HL-60 (cell line): Measurements from ENCODE around the gene MSGN1.

Experiments used
- DNase-seq, 2 experiments: peaks; one replicate each; pipeline ENCODE4 v3.0.0-alpha.2; 2010 to 2020; ENCODE audit warnings: low read depth in 1 of 2, low spot score in 1 of 2
- H3K27ac ChIP-seq: fragments of 250-450 bp; sonication (Bioruptor Pico); replicated peaks from 2 replicates; pipeline ENCODE4 v1.5.1; 2020; ENCODE audit warnings: mild to moderate bottlenecking, moderate library complexity
- H3K27me3 ChIP-seq: fragments of 250-450 bp; sonication (Bioruptor Pico); 2 replicates; pipeline ENCODE4 v1.5.1; 2021; ENCODE audit warnings: mild to moderate bottlenecking, moderate library complexity; ENCODE audit not compliant: insufficient read depth, poor library complexity, severe bottlenecking
- H3K4me3 ChIP-seq: replicated peaks from 2 replicates; pipeline ENCODE4 v1.5.1; 2011; ENCODE audit warnings: mild to moderate bottlenecking, control low read depth, low read length; ENCODE audit not compliant: insufficient read depth
- CTCF ChIP-seq: IDR thresholded peaks from one replicate; pipeline ENCODE4 v1.5.1; 2011; ENCODE audit warnings: low read length, control low read depth, inconsistent platforms; ENCODE audit not compliant: insufficient read depth
- GABPA ChIP-seq: IDR thresholded peaks from 2 replicates; pipeline ENCODE4 v1.6.1; 2012; ENCODE audit warnings: low read depth
- POLR2AphosphoS5 ChIP-seq: IDR thresholded peaks from 2 replicates; pipeline ENCODE4 v1.6.1; 2012; ENCODE audit warnings: low read depth
- REST ChIP-seq: IDR thresholded peaks from 2 replicates; pipeline ENCODE4 v1.6.1; 2012; ENCODE audit warnings: low read depth; ENCODE audit not compliant: insufficient replicate concordance
- SPI1 ChIP-seq: IDR thresholded peaks from 2 replicates; pipeline ENCODE4 v1.6.1; 2012; ENCODE audit warnings: low read depth, mild to moderate bottlenecking, borderline replicate concordance

The MSGN1 gene

DNA sequence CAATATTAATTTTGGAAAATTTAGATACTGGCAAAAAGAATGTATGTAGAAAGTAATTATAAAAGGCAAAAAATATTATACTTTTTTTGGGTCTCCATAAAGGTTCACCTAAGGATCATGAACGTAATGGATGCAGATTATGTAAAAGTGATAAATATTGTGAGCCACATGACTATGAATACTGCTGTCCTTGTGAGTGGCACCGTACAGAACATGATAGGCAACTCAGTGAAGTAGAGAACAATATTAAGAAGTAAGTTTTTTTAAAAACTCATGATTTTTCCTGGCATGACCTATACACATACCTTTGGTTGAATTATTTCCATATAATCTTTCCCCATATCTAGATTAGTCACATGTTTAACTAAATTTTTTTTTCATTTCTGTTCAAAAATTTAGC lies 43.7 kb upstream of the MSGN1 start:
- Histone ChIP-seq H3K27ac (no peak overlapping the region), H3K4me3 (no peak overlapping the region), H3K27me3 (no peaks in the 10 kb centered on the region)
- no peak for DNase-seq
- no peak for TF ChIP-seq SPI1
- no peak for TF ChIP-seq CTCF
- no peak for TF ChIP-seq GABPA

DNA sequence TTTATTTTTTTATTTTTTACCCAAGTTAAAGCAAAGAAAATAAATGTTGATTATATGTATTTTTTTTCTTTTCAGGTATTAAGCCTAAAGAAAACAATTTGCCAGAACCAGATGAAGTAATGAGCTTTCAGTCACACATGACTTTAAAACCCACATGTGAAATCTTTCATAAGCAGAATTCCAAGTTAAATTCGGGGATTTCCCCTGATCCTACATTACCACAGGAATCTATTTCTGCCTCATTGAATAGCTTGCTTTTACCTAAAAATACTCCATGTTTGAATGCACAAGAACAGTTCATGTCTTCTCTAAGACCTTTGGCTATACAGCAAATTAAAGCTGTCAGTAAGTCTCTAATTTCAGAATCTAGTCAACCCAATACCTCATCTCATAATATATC lies 35.7 kb upstream of the MSGN1 start:
- TF ChIP-seq GABPA (no peak), SPI1 (no peak), CTCF (no peak), POLR2AphosphoS5 (no peak), REST (no peak)
- no peak for DNase-seq
- no peaks in the 10 kb centered on the region for H3K27me3 ChIP-seq
- H3K27ac ChIP-seq = no peak overlapping the region
- no peak overlapping the region for H3K4me3 ChIP-seq

GRCh38 chr2:17781482-17781881 lies 34.8 kb upstream of the MSGN1 start:
- TF ChIP-seq SPI1 (no peak), POLR2AphosphoS5 (no peak), GABPA (no peak)
- DNase-seq = no peak
- no peak overlapping the region for H3K4me3 ChIP-seq
- H3K27me3 ChIP-seq = no peaks in the 10 kb centered on the region
- no peak overlapping the region for H3K27ac ChIP-seq

- DNase-seq = no peak
- H3K4me3 ChIP-seq = no peak overlapping the region
- H3K27me3 ChIP-seq = peaks cover 3% of the 10 kb centered on the region
- TF ChIP-seq SPI1 = no peak
- TF ChIP-seq POLR2AphosphoS5 = no peak
- no peak for TF ChIP-seq REST
- TF ChIP-seq GABPA = no peak
- TF ChIP-seq CTCF = no peak
- H3K27ac ChIP-seq = no peak overlapping the region
Observed at GRCh38 chr2:17786727-17787126, 29.5 kb upstream of the MSGN1 start.
